ENCODE results near the gene BMPR1B.
A peak's percentile ranks its signal among the peaks of the same experiment; 100 is the strongest.
"Not testable (repeated sequence)": the region's sequence is repeated elsewhere in the genome, so short reads cannot be mapped to it uniquely, and the experiment has no call there.

Gene BMPR1B

DNA sequence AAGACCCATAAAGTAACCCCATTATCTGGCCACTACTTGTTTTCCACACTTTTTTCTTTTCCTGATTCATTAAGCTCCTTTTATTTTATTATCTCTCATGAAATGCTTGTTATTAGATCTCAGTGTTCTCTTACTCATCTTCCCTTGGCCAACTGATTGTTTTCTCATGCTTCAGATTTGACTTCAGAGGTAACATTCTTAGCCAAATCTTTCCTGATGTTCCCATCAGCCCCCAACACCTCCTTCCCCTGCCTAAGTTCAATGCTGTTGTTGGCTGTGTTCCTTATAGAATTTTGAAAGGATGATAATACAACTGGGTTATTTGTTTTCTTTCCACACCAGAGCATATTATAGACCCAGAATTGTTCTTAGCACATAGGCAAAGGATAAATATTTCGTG is 75.6 kb downstream of the BMPR1B start:
- no peak for DNase-seq (ENCODE audit: low spot score)

- DNase-seq (ENCODE audit: low spot score), result no peak
These were observed 76.7 kb downstream of the BMPR1B start for GRCh38 chr4:94834501-94834900.

GRCh38 chr4:94841166-94841863 is 83.6 kb downstream of the BMPR1B start:
- DNase-seq (ENCODE audit: low spot score), result not testable (repeated sequence)

DNA sequence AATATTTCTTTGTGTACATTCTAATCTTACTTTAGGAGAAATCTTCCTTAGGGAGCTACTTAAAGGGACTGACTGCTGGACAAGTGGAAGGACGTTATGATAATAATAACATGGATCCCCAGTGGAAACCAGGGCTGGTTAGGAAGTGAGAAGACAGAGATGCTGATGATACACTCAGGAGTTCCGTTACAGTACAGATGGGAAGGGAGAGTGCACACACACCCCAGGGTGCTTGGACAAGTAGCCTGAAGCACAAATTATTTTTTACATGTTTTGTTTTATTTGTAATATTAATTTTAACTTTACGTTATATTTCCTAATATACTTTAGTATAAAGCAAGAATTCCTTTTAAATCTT is 84.1 kb downstream of the BMPR1B start:
- DNase-seq (ENCODE audit: low spot score), result no peak

- DNase-seq (ENCODE audit: low spot score), result no peak
These were observed 85.5 kb downstream of the BMPR1B start for GRCh38 chr4:94843216-94843615.

DNA sequence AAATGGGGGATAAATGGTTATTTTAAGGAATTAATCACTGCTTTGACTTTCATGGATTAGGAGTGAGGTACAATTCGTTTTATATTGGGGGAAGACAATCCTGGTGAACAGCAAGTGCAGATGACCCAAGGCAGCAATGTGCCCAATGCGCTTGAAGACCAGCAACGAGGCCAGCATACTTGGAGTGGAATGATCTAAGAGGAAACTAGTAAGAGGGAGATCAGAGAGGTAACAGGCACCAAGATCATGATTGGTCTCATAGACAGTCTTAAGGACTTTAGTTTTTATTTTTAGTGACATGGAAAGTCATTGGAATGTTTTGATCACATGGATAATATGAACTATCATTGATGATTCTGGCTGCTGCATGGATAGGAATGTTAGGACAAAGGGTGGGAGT is 90.6 kb downstream of the BMPR1B start:
- DNase-seq (ENCODE audit: low spot score), result no peak

GRCh38 chr4:94849901-94850300 is 92.1 kb downstream of the BMPR1B start:
- DNase-seq (ENCODE audit: low spot score), result no peak

DNA sequence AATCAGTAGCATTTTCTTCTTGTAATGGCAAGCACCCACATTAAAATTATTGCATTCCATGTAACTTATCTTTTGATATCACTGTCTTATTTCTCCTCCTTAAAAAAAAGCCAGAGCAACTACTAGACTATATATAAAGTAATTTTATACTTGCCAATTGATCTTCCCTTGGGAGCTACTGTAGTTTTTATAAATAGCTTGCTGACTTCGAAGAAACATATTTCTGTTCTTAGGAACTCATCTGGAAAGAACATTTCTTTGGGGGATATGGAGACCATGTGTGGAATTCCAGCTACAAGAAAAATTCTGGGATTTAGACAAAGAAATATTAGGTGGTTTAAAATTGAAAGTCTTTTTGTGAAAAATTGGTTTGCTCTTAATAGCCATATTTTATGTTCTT is 94.9 kb downstream of the BMPR1B start:
- DNase-seq (ENCODE audit: low spot score), result no peak

DNA sequence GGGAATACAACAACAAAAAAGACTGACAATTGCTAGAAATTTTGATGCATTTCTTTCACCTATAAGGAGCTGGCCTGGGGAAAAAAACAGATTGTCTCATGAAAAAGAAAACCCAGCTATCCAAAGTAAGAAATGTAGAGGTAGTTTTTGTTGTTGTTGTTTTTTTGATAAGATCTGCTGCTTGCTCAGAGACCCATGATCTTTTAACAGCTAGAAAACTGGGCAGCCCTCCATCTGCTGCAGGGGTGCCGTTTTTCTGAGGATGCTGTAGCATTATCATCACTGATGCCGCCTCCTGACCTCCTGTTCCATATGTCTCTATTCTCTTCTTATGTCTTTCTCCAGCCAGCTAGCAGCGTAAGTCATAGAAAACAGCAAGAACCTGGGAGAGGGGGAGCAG is 98.3 kb downstream of the BMPR1B start:
- no peak for DNase-seq (ENCODE audit: low spot score)

GRCh38 chr4:94870146-94870545 is 112.4 kb downstream of the BMPR1B start:
- no peak for DNase-seq (ENCODE audit: low spot score)

GRCh38 chr4:94871644-94872305 is 114.0 kb downstream of the BMPR1B start:
- no peak for DNase-seq (ENCODE audit: low spot score)

- DNase-seq (ENCODE audit: low spot score), result peak; percentile 58
These were observed 120.2 kb downstream of the BMPR1B start for GRCh38 chr4:94877973-94878372.

- DNase-seq (ENCODE audit: low spot score), result no peak
These were observed 123.2 kb downstream of the BMPR1B start for GRCh38 chr4:94880956-94881355.

- no peak for DNase-seq (ENCODE audit: low spot score)
These were observed 125.0 kb downstream of the BMPR1B start for GRCh38 chr4:94882756-94883155.

GRCh38 chr4:94887027-94887426 is 129.3 kb downstream of the BMPR1B start:
- DNase-seq (ENCODE audit: low spot score), result no peak

DNA sequence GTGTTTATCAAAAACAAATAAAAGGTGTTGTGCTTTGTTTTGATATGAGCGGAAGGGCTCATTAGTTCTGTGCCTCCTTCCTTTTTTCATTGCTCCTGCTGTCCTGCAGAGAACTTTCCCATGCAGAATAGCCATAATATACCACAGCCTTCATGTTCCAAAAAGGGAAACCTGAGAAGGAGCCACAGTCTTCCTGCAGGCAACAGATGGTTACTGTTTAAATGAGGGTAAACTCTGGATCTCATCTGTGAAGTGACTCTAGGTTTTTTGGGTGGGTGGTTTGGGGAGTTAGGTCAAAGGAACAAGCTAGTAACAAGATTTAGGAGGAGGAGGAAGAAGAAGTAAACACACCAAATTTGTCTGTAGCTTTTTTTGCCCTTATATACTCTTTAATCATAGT is 131.8 kb downstream of the BMPR1B start:
- no peak for DNase-seq (ENCODE audit: low spot score)

DNA sequence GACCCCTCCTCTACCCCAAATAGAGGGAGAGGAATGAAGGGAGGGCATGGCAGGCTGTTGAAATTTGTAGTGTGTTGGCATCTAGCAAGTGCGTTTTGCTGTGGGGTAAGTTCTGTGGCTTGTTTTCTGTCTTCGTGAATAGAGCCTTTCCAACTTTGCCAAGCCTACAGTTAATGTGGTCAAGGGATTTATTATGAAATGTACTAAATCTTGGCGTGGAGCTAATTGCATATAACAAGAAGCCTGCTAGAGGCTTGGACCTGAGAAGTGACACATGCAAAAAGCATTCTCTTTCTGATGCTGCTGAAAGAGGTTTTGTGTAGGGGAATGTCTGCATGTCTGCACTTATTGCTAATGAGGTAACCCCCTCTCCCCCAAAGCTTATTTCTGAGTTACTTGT is 132.2 kb downstream of the BMPR1B start:
- DNase-seq (ENCODE audit: low spot score), result peak; percentile 21

GRCh38 chr4:94890579-94890978 is 132.8 kb downstream of the BMPR1B start:
- DNase-seq (ENCODE audit: low spot score), result no peak

- DNase-seq (ENCODE audit: low spot score), result no peak
These were observed 134.3 kb downstream of the BMPR1B start for GRCh38 chr4:94892051-94892450.

- DNase-seq (ENCODE audit: low spot score), result no peak
These were observed 137.3 kb downstream of the BMPR1B start for GRCh38 chr4:94895081-94895480.

GRCh38 chr4:94897023-94897422 is 139.3 kb downstream of the BMPR1B start:
- DNase-seq (ENCODE audit: low spot score), result no peak

- no peak for DNase-seq (ENCODE audit: low spot score)
These were observed 147.8 kb downstream of the BMPR1B start for GRCh38 chr4:94905511-94905910.

GRCh38 chr4:94909645-94910044 is 151.9 kb downstream of the BMPR1B start:
- no peak for DNase-seq (ENCODE audit: low spot score)

DNA sequence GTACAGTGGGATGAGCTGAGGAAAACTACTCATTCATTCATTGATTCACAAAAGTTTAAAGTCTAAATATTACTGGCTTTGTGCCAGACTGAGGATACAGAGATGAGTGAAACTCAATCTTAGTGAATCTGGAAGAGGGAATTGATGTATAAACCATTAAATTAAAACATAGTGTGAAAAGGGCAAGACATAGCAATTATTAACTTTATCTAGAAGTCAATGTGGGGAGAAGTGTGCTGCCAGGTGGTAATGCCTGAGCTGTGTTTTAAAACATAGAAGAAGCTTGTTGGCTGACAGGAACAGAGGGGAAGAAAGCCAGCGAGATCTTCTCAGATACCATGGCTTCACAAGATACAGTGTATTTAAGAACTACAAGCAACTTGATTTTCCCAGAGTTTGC is 153.4 kb downstream of the BMPR1B start:
- no peak for DNase-seq (ENCODE audit: low spot score)
